Activated naive CD8-positive, alpha-beta T cell treated with anti-CD3 and anti-CD28 coated beads, Interleukin-2, amount 50 U/mL, for 16 hours (primary cell): ENCODE data around the gene PRKCA.
"Not testable (repeated sequence)": the region's sequence is repeated elsewhere in the genome, so short reads cannot be mapped to it uniquely, and the experiment has no call there.

Experiments
- DNase-seq: peaks from one replicate; pipeline ENCODE4 v3.0.0-alpha.2; 2020; ENCODE audit warnings: low read depth, low spot score

The PRKCA gene

GRCh38 chr17:66610361-66611133 lies 308.1 kb downstream of the PRKCA start:
- no peak for DNase-seq

DNA sequence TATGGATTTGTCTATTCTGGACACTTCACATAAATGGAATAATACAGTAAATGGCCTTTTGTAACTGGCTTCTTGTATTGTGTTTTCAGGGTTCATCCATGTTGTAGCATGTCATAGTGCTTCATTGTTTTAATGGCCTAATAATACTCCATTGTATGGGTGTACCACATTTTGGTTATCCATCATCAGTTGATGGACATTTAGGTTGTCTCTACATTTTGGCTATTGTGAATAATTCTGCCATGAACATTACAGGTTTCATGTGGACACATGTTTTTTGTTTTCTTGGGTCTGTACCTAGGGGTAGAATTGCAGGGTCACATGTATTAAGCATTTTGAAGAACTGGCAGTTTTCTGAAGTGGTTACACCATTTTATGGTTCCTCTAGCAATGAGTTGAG lies 309.0 kb downstream of the PRKCA start:
- no peak for DNase-seq

GRCh38 chr17:66612993-66613392 lies 310.6 kb downstream of the PRKCA start:
- DNase-seq: no peak

- DNase-seq: no peak
Observed at GRCh38 chr17:66614469-66614868, 312.1 kb downstream of the PRKCA start.

- DNase-seq: no peak
Observed at GRCh38 chr17:66619206-66619605, 316.8 kb downstream of the PRKCA start.

DNA sequence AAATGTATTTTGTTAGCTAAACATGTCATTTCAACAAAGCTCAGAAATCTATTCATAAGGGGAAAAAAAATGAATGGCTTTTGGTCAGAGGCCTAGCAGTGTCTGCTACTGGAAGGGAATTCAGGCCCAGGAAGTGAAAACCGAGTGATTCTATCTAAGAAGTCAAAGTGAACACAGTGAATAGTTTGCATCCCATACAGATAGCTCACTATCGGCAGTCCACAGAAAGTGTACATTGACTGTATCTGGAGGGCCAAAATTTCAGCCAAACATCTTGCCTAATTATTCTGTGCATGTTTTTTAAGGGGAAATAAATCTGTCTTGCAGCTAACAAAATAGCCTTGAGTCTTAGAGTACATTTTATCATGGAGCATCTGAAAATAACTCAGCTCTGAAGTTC lies 318.1 kb downstream of the PRKCA start:
- no peak for DNase-seq

GRCh38 chr17:66624630-66625029 lies 322.2 kb downstream of the PRKCA start:
- not testable (repeated sequence) for DNase-seq

GRCh38 chr17:66625311-66625767 lies 322.9 kb downstream of the PRKCA start:
- DNase-seq: no peak

DNA sequence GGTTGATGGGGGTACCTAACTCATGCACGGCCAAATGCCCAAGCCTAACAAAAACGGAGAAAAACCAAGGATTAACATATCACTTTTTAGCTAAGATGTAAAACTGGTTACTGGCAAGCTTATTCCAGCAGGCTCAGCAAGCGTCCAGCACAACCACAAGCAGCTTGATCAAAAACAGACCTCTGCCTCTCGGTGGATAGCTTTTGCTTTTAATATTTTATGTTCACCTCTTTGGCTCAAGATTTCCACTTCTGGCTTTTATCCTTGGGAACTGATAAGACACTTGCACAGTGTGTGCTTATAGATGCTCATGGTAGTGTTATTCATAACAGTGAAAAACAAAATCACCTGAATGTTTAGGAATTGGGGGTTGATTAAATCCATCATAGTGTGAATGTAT lies 325.6 kb downstream of the PRKCA start:
- no peak for DNase-seq

GRCh38 chr17:66629762-66630161 lies 327.3 kb downstream of the PRKCA start:
- DNase-seq: no peak

GRCh38 chr17:66630379-66630778 lies 328.0 kb downstream of the PRKCA start:
- DNase-seq: no peak

DNA sequence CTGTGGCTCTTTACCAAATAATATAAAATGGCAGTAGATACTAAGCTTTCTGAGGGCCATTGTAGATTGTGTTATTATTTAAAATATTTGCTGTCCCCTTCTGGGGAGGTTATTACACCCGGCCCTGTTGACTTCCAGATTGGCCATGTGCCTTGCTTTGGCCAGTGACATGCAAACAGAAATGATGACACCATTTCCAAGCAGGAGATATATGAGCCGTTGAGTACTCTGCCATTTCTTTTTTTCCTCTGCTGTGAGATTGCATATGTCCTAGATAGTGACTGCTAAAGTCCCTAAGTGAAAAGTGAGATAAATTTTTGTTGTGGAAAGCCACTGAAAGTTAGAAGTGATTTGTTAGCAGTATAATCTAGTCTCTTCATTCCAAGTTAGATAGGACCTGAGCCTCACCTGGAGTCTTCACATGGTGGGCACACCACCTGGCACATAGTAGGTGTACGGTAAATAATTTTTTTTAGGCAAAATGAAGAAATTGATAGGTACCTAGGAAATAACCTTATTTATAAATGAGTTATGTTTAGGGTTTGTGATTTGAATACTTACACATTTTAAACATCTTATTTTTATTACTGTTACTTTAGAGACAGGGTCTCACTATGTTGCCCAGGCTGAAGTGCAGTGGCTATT lies 328.5 kb downstream of the PRKCA start:
- DNase-seq: no peak

DNA sequence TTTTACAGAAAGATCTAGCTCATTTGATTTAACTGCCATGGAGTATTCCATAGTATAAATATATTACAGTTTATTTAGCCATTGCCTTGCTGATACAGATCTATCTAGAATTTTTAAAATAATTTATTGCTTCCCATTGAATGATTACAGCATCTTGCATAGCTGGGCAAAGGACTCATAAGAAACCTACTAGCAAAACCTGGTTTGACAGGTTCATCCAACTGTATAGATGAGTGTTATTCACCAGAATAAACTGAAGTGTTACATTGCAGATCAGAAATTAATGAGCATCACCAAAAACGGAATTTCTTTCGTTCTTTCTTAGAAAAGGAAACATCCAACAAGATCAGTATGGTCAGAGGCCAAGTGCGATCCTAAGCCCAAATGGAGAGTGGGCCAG lies 330.3 kb downstream of the PRKCA start:
- no peak for DNase-seq

DNA sequence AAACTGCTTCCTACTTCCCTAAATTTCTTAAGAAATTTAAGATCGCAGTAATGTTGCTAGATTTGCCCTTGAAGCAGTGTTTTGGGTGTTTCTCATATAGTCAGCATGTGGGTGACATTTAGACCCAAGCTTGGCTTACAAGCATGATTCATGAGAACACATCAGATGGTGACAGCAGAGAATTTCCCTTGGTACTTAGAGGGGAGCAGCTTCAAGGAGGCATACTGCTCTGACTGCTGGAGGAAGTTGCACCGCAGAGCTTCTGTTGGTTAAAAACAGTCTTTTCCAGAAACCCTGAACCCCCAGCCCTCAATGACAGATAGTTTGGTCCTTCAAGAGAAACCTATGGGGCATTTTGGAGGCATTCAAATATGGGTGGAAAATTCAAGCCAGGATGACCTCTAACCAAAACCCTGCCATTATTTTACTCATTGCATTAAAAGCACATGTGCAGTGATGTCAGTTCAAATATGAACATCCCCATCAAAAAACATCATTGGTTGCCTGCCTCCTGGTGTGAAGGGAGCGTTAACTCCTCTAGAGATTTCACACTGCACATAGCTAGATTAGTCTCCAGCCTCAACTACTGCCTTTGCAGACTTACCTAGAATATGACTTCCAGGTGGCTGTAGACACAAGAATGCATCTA lies 331.0 kb downstream of the PRKCA start:
- DNase-seq: peak; percentile 3

GRCh38 chr17:66634193-66634592 lies 331.8 kb downstream of the PRKCA start:
- no peak for DNase-seq

DNA sequence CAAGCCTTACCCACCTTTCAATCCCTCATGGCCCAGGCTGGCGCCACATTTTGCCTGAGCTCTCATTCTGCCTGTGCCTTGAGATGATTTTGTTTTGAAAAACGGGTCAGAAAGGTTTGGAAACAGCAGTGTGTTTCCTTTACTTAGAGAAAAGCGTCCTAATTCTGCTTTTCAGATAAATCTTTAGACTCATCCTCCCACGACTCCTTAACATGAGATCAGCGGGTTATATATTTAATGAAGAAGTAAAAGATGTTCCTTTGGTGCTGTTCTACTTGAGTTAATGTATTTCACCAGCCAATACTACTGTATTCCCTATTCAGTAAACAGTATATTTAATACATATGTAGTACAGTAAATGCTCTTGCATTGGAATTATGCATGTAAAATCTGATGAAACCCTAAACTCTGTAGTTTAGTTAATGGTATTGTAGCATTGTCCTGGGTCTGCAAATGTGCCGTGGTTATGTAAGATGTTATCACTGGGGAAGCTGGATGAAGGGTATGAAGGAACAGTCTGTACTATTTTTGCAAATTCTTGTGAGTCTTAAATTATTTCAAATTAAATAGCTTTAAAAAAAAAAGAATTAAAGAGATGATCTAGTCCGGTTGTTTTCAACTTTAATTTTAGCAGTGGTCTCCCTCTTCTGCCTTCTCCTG lies 333.1 kb downstream of the PRKCA start:
- DNase-seq: no peak

- no peak for DNase-seq
Observed at GRCh38 chr17:66636111-66636510, 333.7 kb downstream of the PRKCA start.

- no peak for DNase-seq
Observed at GRCh38 chr17:66637491-66637890, 335.1 kb downstream of the PRKCA start.

GRCh38 chr17:66638707-66639479 lies 336.5 kb downstream of the PRKCA start:
- no peak for DNase-seq

DNA sequence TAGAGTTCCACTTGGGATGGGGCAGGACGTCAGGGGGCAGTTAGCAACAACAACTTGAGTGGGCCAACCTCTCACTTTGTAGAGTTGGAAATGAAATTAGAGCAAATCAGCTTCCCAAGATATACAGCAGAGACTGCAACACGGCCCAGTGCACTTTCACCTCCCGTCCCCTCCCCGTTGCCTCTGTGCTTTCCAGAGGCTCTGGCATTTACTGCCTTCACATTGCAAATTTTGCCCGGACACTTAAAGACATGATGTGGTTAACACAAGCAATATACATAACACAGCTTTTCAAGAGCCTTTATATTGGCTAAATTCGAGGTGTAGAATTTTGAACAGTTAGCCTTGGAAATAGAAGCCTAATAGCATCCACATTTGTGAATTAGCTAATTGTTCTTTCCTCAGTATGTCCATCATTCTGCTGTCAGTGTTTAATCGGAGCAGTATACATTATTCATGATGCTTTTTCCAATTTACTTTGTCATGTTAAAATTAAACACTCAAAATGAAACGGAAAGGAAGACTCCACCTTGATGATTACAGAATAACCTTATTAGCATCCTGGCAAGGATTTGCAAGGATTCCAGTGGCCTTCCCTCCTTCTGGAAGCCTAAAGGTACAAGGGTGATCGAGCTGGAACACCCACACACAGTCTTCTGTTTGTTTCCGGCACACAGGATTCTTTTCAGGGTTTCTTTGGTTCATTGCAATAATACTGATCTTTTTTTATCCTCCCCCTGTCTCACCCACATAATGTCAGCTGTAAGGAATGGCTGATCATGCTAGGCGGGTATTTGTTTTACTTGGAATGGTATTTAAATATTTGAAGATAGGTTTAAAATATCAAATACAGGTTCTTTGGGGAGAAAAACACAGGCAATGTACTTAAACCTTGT lies 341.6 kb downstream of the PRKCA start:
- DNase-seq: no peak
